IMR-90 (cell line): ENCODE results near the gene GATAD2A. TPM values are rescaled to one million over a fixed set of nuclear protein-coding genes. Genes with fewer than 3 reads are reported as not detected.

Experiments
- ATAC-seq: fragments of 200-7000 bp; cut with Tn5 transposase; 2 replicates; pipeline ENCODE4 v1.9.1; 2020; ENCODE audit warnings: low read depth, mild to moderate bottlenecking, moderate library complexity
- BruUV-seq: library from RNA; stranded (reverse); fragments of 400-500 nt; replicated peaks from 2 replicates; lab custom pipeline; 2021; lab: Mats Ljungman, UMichigan
- CTCF ChIA-PET: fragments of 300-600 bp; formaldehyde crosslinking; extraction: SDS; loops from one replicate; lab custom pipeline; 2021; ENCODE audit warnings: antibody characterized with exemption; lab: Yijun Ruan, JAX
- POLR2A ChIA-PET: fragments of 300-600 bp; sonication (Branson Sonifier 250); formaldehyde crosslinking; loops from one replicate; lab custom pipeline; 2022; ENCODE audit warnings: antibody characterized with exemption; ENCODE audit not compliant: unreplicated experiment; lab: Charles Lee
- DNase-seq: peaks from one replicate; pipeline ENCODE4 v3.0.0; 2013
- H2AFZ ChIP-seq: replicated peaks from 2 replicates; pipeline ENCODE3; 2013; ENCODE audit warnings: low read length, mild to moderate bottlenecking; ENCODE audit not compliant: poor library complexity
- H2AK5ac ChIP-seq: 2 replicates; pipeline ENCODE4 v1.6.1; 2013; ENCODE audit warnings: low read depth, low read length, inconsistent platforms
- H2AK9ac ChIP-seq: replicated peaks from 2 replicates; pipeline ENCODE3; 2013; ENCODE audit warnings: mild to moderate bottlenecking, low read depth, low read length, moderate library complexity; ENCODE audit not compliant: poor library complexity
- H2BK120ac ChIP-seq: 2 replicates; pipeline ENCODE4 v1.6.1; 2013; ENCODE audit warnings: low read depth, low read length, inconsistent platforms
- H2BK15ac ChIP-seq: 3 replicates; pipeline ENCODE4 v1.6.1; 2013; ENCODE audit warnings: low read depth, low read length, inconsistent platforms
- H2BK20ac ChIP-seq: 2 replicates; pipeline ENCODE4 v1.6.1; 2013; ENCODE audit warnings: low read depth, mild to moderate bottlenecking, inconsistent platforms, low read length, moderate library complexity
- H2BK5ac ChIP-seq: 2 replicates; pipeline ENCODE4 v1.6.1; 2013; ENCODE audit warnings: mild to moderate bottlenecking, low read depth, low read length, inconsistent platforms; ENCODE audit not compliant: poor library complexity, severe bottlenecking
- H3K14ac ChIP-seq: replicated peaks from 2 replicates; pipeline ENCODE4 v1.6.1; 2013; ENCODE audit warnings: low read depth, low read length, inconsistent platforms
- H3K18ac ChIP-seq: 2 replicates; pipeline ENCODE4 v1.6.1; 2013; ENCODE audit warnings: low read depth, low read length, control low read depth
- H3K23ac ChIP-seq: 2 replicates; pipeline ENCODE4 v1.6.1; 2013; ENCODE audit warnings: low read depth, low read length, inconsistent platforms
- H3K27ac ChIP-seq: 2 replicates; pipeline ENCODE4 v1.5.1; 2013; ENCODE audit warnings: mild to moderate bottlenecking, control low read depth, low read length; ENCODE audit not compliant: insufficient read depth
- H3K27me3 ChIP-seq: 2 replicates; pipeline ENCODE4 v1.6.1; 2013; ENCODE audit warnings: low read length; ENCODE audit not compliant: control insufficient read depth, insufficient read depth
- H3K36me3 ChIP-seq: 2 replicates; pipeline ENCODE4 v1.6.1; 2013; ENCODE audit warnings: low read length, mixed read lengths; ENCODE audit not compliant: control insufficient read depth, insufficient read depth
- H3K4ac ChIP-seq: 2 replicates; pipeline ENCODE4 v1.6.1; 2013; ENCODE audit warnings: low read depth, low read length, inconsistent platforms
- H3K4me1 ChIP-seq: 2 replicates; pipeline ENCODE4 v1.6.1; 2013; ENCODE audit warnings: low read length, mixed read lengths; ENCODE audit not compliant: control insufficient read depth, insufficient read depth
- H3K4me2 ChIP-seq: 2 replicates; pipeline ENCODE4 v1.6.1; 2013; ENCODE audit warnings: low read depth, mild to moderate bottlenecking, control low read depth, low read length, moderate library complexity
- H3K4me3 ChIP-seq: 2 replicates; pipeline ENCODE4 v1.5.1; 2013; ENCODE audit warnings: low read depth, mild to moderate bottlenecking, control low read depth, low read length, moderate library complexity; ENCODE audit not compliant: insufficient read depth
- H3K56ac ChIP-seq: 2 replicates; pipeline ENCODE4 v1.6.1; 2013; ENCODE audit warnings: low read length, inconsistent platforms; ENCODE audit not compliant: insufficient read depth; ENCODE audit errors: extremely low read depth
- H3K79me1 ChIP-seq, 2 experiments: 2 replicates each; pipeline ENCODE4 v1.6.1; 2013; ENCODE audit warnings: low read length in 2 of 2, inconsistent platforms in 1 of 2, low read depth in 1 of 2
- H3K9ac ChIP-seq: 2 replicates; pipeline ENCODE4 v1.6.1; 2013; ENCODE audit warnings: low read depth, low read length, control low read depth
- H3K9me1 ChIP-seq: 2 replicates; pipeline ENCODE4 v1.6.1; 2013; ENCODE audit warnings: low read length, inconsistent platforms; ENCODE audit not compliant: insufficient read depth
- H3K9me3 ChIP-seq: 2 replicates; pipeline ENCODE4 v1.6.1; 2013; ENCODE audit warnings: low read length; ENCODE audit not compliant: control insufficient read depth, insufficient read depth
- H4K20me1 ChIP-seq: 2 replicates; pipeline ENCODE4 v1.6.1; 2013; ENCODE audit warnings: low read length, inconsistent platforms; ENCODE audit not compliant: insufficient read depth
- H4K5ac ChIP-seq: 2 replicates; pipeline ENCODE4 v1.6.1; 2013; ENCODE audit warnings: mild to moderate bottlenecking, low read depth, low read length, control low read depth
- H4K8ac ChIP-seq, 2 experiments: 2 replicates each; pipeline ENCODE4 v1.6.1; 2013; ENCODE audit warnings: low read depth in 2 of 2, low read length in 2 of 2, control low read depth in 1 of 2, inconsistent platforms in 1 of 2
- H4K91ac ChIP-seq: 2 replicates; pipeline ENCODE4 v1.6.1; 2013; ENCODE audit warnings: low read depth, low read length, inconsistent platforms; ENCODE audit not compliant: insufficient read depth
- BHLHE40 ChIP-seq: fragments of 150-350 bp; IDR thresholded peaks from 2 replicates; pipeline ENCODE4 v1.6.1; 2016; ENCODE audit warnings: mild to moderate bottlenecking, low read depth, low read length
- CEBPB ChIP-seq: IDR thresholded peaks from 2 replicates; pipeline ENCODE4 v1.6.1; 2012; ENCODE audit warnings: low read depth, low read length, improper control_type of control experiment
- CHD1 ChIP-seq: IDR thresholded peaks from 2 replicates; pipeline ENCODE4 v1.6.1; 2012; ENCODE audit warnings: low read depth, low read length, improper control_type of control experiment
- FOS ChIP-seq: fragments of 150-350 bp; IDR thresholded peaks from 2 replicates; pipeline ENCODE4 v1.6.1; 2016; ENCODE audit warnings: low read depth, low read length
- MAFK ChIP-seq: IDR thresholded peaks from 2 replicates; pipeline ENCODE4 v1.6.1; 2012; ENCODE audit warnings: low read depth, low read length, improper control_type of control experiment
- MAZ ChIP-seq: IDR thresholded peaks from 2 replicates; pipeline ENCODE4 v1.6.1; 2012; ENCODE audit warnings: low read depth, mild to moderate bottlenecking, low read length, improper control_type of control experiment, moderate library complexity, borderline replicate concordance
- MXI1 ChIP-seq: IDR thresholded peaks from 2 replicates; pipeline ENCODE4 v1.6.1; 2012; ENCODE audit warnings: low read depth, mild to moderate bottlenecking, low read length, moderate library complexity, borderline replicate concordance
- NFE2L2 ChIP-seq: fragments of 150-350 bp; IDR thresholded peaks from 2 replicates; pipeline ENCODE4 v1.6.1; 2016; ENCODE audit warnings: low read depth, mild to moderate bottlenecking, low read length
- POLR2A ChIP-seq: IDR thresholded peaks from 2 replicates; pipeline ENCODE4 v1.6.1; 2012; ENCODE audit warnings: mild to moderate bottlenecking, low read depth, low read length
- RAD21 ChIP-seq: IDR thresholded peaks from 2 replicates; pipeline ENCODE4 v1.6.1; 2012; ENCODE audit warnings: low read length, improper control_type of control experiment
- RCOR1 ChIP-seq: IDR thresholded peaks from 2 replicates; pipeline ENCODE4 v1.6.1; 2012; ENCODE audit warnings: mild to moderate bottlenecking, low read length, improper control_type of control experiment; ENCODE audit not compliant: insufficient replicate concordance
- RFX5 ChIP-seq: IDR thresholded peaks from 2 replicates; pipeline ENCODE4 v1.8.0; 2012; ENCODE audit warnings: low read depth, mild to moderate bottlenecking, low read length, moderate library complexity
- SMC3 ChIP-seq: fragments of 150-350 bp; IDR thresholded peaks from 2 replicates; pipeline ENCODE4 v1.6.1; 2016; ENCODE audit warnings: low read depth, mild to moderate bottlenecking, antibody characterized with exemption, low read length, moderate library complexity
- WGBS, 2 experiments: methylation state at CpG; one replicate each; pipeline versions ENCODE4 v1.1.5 to v1.1.7; 2013; ENCODE audit warnings: missing lambda C conversion rate in 2 of 2; ENCODE audit not compliant: insufficient read length in 1 of 2; ENCODE audit errors: extremely low coverage in 2 of 2; 5-methylcytosine and 5-hydroxymethylcytosine counted together
- dilution Hi-C: fragments of 300-500 bp; cut with HindIII; formaldehyde crosslinking; loops from one replicate; pipeline ENCODE4 v1.14.3; 2018; ENCODE audit warnings: low sequenced_read_pairs; ENCODE audit not compliant: unreplicated experiment
- in situ Hi-C: fragments of 300-500 bp; cut with MboI; formaldehyde crosslinking; loops from 3 replicates; pipeline ENCODE4 v1.14.3; 2019; ENCODE audit warnings: low sequenced_read_pairs, inconsistent platforms, mixed read lengths
- intact Hi-C: fragments of 100-400 bp; cut with micrococcal nuclease; formaldehyde crosslinking; loops from 2 replicates; pipeline ENCODE4 v1.10.0; 2022
- polyA plus RNA-seq, 3 experiments: library from polyadenylated mRNA; depleted of rRNA; stranded (reverse); fragments of >200 nt; gene quantifications; 2 replicates each; pipeline ENCODE4 v1.2.3, GENCODE V29; 2012; ENCODE audit warnings: low replicate concordance in 1 of 3
- total RNA-seq: library from RNA; depleted of rRNA; stranded (reverse); fragments of >200 nt; gene quantifications from 2 replicates; pipeline ENCODE4 v1.2.3, GENCODE V29; 2012
- TF ChIP-seq, protein P1 (sequence below): fragments of 150-350 bp; IDR thresholded peaks from 2 replicates; pipeline ENCODE4 v1.6.1; 2017; ENCODE audit warnings: mild to moderate bottlenecking, antibody characterized with exemption, low read length, low read depth
- TF ChIP-seq, protein P2 (sequence below): fragments of 150-350 bp; IDR thresholded peaks from 2 replicates; pipeline ENCODE4 v1.6.1; 2016; ENCODE audit warnings: low read depth, mild to moderate bottlenecking, low read length, moderate library complexity, borderline replicate concordance
- TF ChIP-seq, protein P3 (sequence below): conservative IDR thresholded peaks from 2 replicates; pipeline ENCODE4 v1.5.1; 2012; ENCODE audit warnings: mild to moderate bottlenecking, low read depth, low read length, improper control_type of control experiment

Gene GATAD2A
- total and polyA plus RNA-seq, 2 of the 4 experiments (the other 2 are of a cell fraction): 23.5 to 33.2 TPM

DNA sequence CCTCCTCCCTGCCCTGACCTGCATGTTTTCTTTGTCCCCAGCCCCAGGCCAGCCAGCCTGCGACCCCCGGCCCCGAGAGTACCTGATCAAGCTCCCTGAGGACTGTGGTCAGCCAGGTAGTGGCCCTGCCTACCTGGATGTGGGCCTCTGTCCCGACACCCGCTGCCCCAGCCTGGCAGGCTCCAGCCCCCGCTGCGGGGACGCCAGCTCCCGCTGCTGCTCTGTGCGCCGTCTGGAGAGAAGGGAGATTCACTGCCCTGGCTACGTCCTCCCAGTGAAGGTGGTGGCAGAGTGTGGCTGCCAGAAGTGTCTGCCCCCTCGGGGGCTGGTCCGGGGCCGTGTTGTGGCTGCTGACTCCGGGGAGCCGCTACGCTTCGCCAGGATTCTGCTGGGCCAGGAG is 138.2 kb downstream of the GATAD2A start:
- Histone ChIP-seq H2BK15ac (no peak overlapping the region), H2BK120ac (no peak overlapping the region), H3K23ac (no peak overlapping the region), H2AFZ (no peak overlapping the region), H3K9ac (no peak overlapping the region), H4K20me1 (no peaks in the 10 kb centered on the region; the same call in 1 of the 2 replicates), H3K4ac (no peak overlapping the region), H3K4me2 (no peak overlapping the region), H2AK9ac (no peak overlapping the region), H3K79me1 (no peaks in the 10 kb centered on the region), H4K5ac (no peak overlapping the region), H2BK20ac (no peak overlapping the region), H3K4me3 (no peak overlapping the region), H3K9me1 (no peaks in the 10 kb centered on the region), H4K91ac (no peak overlapping the region), H2BK5ac (no peak overlapping the region), H3K27me3 (peaks cover 24% of the 10 kb centered on the region), H3K18ac (no peak overlapping the region), H3K14ac (no peak overlapping the region), H3K27ac (no peak overlapping the region), H4K8ac (no peak overlapping the region), H3K4me1 (no peaks in the 10 kb centered on the region), H3K36me3 (no peaks in the 10 kb centered on the region), H3K9me3 (no peaks in the 10 kb centered on the region; the same call in 1 of the 2 replicates), H2AK5ac (no peak overlapping the region), H3K56ac (no peak overlapping the region)
- intact Hi-C loops: no loop called here
- in situ Hi-C loops: loop anchor here (25.0 kb wide), 1 partner anchor 419 kb away; no protein-coding TSS in a partner anchor
- dilution Hi-C loops: no loop called here
- POLR2A ChIA-PET: no interaction called here
- DNase-seq: no peak
- 90% methylated on average over 11 of the region's 19 CpGs; no CpG with 5 or more reads in 1 of the 2 experiments for WGBS, 2 experiments
- CTCF ChIA-PET: interaction anchor here (0.5 to 1.1 kb wide), 2 partner anchors 11 to 30 kb away, joined by 3 to 5 read pairs; no protein-coding TSS in a partner anchor
- TF ChIP-seq SMC3 (no peak), CHD1 (no peak), BHLHE40 (no peak), RAD21 (no peak), NFE2L2 (no peak), MXI1 (no peak), FOS (no peak), RCOR1 (no peak), MAFK (no peak), CEBPB (no peak), RFX5 (no peak), POLR2A (no peak), MAZ (no peak)
- TF ChIP-seq, protein P1, sequence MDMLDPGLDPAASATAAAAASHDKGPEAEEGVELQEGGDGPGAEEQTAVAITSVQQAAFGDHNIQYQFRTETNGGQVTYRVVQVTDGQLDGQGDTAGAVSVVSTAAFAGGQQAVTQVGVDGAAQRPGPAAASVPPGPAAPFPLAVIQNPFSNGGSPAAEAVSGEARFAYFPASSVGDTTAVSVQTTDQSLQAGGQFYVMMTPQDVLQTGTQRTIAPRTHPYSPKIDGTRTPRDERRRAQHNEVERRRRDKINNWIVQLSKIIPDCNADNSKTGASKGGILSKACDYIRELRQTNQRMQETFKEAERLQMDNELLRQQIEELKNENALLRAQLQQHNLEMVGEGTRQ: no peak
- TF ChIP-seq, protein P2, sequence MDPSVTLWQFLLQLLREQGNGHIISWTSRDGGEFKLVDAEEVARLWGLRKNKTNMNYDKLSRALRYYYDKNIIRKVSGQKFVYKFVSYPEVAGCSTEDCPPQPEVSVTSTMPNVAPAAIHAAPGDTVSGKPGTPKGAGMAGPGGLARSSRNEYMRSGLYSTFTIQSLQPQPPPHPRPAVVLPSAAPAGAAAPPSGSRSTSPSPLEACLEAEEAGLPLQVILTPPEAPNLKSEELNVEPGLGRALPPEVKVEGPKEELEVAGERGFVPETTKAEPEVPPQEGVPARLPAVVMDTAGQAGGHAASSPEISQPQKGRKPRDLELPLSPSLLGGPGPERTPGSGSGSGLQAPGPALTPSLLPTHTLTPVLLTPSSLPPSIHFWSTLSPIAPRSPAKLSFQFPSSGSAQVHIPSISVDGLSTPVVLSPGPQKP: no peak
- TF ChIP-seq, protein P3, sequence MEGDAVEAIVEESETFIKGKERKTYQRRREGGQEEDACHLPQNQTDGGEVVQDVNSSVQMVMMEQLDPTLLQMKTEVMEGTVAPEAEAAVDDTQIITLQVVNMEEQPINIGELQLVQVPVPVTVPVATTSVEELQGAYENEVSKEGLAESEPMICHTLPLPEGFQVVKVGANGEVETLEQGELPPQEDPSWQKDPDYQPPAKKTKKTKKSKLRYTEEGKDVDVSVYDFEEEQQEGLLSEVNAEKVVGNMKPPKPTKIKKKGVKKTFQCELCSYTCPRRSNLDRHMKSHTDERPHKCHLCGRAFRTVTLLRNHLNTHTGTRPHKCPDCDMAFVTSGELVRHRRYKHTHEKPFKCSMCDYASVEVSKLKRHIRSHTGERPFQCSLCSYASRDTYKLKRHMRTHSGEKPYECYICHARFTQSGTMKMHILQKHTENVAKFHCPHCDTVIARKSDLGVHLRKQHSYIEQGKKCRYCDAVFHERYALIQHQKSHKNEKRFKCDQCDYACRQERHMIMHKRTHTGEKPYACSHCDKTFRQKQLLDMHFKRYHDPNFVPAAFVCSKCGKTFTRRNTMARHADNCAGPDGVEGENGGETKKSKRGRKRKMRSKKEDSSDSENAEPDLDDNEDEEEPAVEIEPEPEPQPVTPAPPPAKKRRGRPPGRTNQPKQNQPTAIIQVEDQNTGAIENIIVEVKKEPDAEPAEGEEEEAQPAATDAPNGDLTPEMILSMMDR: no peak
- BruUV-seq: no TSS peak
- no peak for ATAC-seq
